OCI-LY7 (cell line): ENCODE data around the gene CAPN9.

Source experiments
- CTCF ChIP-seq: fragments of 200-600 bp; sonication (generic); conservative IDR thresholded peaks from 2 replicates; pipeline ENCODE4 v1.5.1; 2014; ENCODE audit warnings: mild to moderate bottlenecking, antibody characterized with exemption, low read length, moderate library complexity, mixed read lengths
- EZH2phosphoT487 ChIP-seq: fragments of 200-600 bp; sonication (generic); IDR thresholded peaks from 2 replicates; pipeline ENCODE4 v1.6.1; 2018; ENCODE audit warnings: low read depth, borderline replicate concordance, mild to moderate bottlenecking, mixed run types, antibody characterized with exemption, low read length, moderate library complexity, mixed read lengths

GRCh38 chr1:230781131-230781530 is 33.9 kb downstream of the CAPN9 start:
- no peak for TF ChIP-seq CTCF
- no peak for TF ChIP-seq EZH2phosphoT487
